Activated naive CD4-positive, alpha-beta T cell treated with anti-CD3 and anti-CD28 coated beads, Interleukin-2, amount 50 U/mL, for 72 hours (primary cell): ENCODE results near the gene APRT. TPM values are rescaled to one million over a fixed set of nuclear protein-coding genes. Genes with fewer than 3 reads are reported as not detected.
A peak's percentile ranks its signal among the peaks of the same experiment; 100 is the strongest.
"Not testable (repeated sequence)": the region's sequence is repeated elsewhere in the genome, so short reads cannot be mapped to it uniquely, and the experiment has no call there.

Experiments used
- ATAC-seq, 2 donors: fragments of 150-1000 bp; cut with Tn5 transposase; 2 replicates each; pipeline ENCODE4 v1.10.0; 2021; ENCODE audit warnings: mild to moderate bottlenecking in 2 of 2, moderate library complexity in 2 of 2
- DNase-seq, 2 donors: peaks; one replicate each; pipeline ENCODE4 v3.0.0; 2021 to 2022; ENCODE audit warnings: low spot score in 2 of 2
- H3K27ac Mint-ChIP-seq, 2 donors: one replicate each; pipeline ENCODE4 v1.8.0; 2022; ENCODE audit warnings: mild to moderate bottlenecking in 2 of 2, mixed read lengths in 2 of 2
- H3K36me3 Mint-ChIP-seq, 2 donors: one replicate each; pipeline ENCODE4 v1.8.0; 2022; ENCODE audit warnings: mixed read lengths in 2 of 2
- H3K9me3 Mint-ChIP-seq, 2 donors: one replicate each; pipeline ENCODE4 v1.8.0; 2022; ENCODE audit warnings: mixed read lengths in 2 of 2
- total RNA-seq, 2 donors: library from RNA; stranded (reverse); gene quantifications; one replicate each; pipeline ENCODE4 v1.2.3, GENCODE V29; 2022

Gene APRT
- total RNA-seq, 2 donors from 2014 or later, result 145 to 168 TPM

DNA sequence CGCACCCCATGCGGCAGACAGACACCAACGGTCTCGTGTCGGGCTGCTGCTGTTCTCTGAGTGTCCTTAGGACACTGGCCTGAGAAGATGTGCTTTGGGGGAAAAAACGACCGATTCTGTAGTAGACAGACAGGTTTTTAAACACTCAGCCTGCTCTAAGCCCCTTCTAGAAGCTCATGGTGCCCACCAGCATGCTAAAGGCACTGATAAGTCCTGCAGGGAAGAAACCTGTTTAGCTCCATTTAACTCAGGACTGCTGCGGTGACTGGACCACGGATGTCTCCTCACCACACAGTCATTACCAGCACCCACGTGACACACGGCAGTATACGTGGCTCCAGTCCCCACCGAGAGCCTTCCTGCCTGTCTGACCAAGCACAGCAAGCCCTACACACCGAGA is 19.1 kb upstream of the APRT start:
- Mint-ChIP-seq H3K36me3 (no peaks in the 10 kb centered on the region), H3K9me3 (no peaks in the 10 kb centered on the region), H3K27ac (no peak overlapping the region)
- ATAC-seq (no peak), DNase-seq (no peak)

DNA sequence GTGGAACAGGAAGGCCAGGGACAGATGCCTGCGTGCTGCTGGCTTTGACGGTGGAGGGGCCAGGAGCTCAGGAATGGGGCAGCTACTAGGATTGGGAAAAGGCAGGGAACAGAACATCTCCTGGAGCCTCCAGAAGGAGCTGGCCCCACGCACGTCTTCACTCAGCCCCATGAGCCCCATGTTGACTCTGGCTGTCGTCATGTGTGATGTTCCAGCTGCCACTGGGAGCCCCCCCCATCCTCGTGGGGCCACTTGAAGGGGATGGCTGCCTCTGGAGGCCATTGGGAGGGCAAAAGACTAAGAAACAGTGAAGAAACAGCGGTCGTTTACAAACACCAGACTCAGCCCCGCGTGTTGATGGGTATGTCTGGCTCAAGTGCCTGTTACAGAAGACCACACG is 18.5 kb upstream of the APRT start:
- Mint-ChIP-seq H3K9me3 (no peaks in the 10 kb centered on the region), H3K27ac (no peak overlapping the region), H3K36me3 (no peaks in the 10 kb centered on the region)
- DNase-seq, result no peak
- no peak for ATAC-seq

DNA sequence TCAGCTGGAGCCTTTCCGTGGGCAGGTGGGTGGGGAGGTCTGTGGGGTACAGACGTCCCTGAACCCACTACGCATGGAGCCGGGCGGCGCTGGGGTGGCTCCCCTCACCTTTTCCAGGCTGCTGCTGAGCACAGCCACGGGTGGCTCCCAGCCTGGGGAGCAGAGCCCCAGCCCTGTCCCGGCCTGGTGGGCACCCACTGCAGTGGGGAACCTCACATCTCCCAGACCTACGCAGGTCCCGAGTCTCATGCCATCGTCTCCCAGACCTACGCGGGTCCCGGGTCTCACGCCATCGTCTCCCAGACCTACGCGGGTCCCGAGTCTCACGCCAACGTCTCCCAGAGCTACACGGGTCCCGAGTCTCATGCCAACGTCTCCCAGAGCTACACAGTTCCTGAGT is 17.0 kb upstream of the APRT start:
- H3K9me3 Mint-ChIP-seq, result no peaks in the 10 kb centered on the region
- no peaks in the 10 kb centered on the region for H3K36me3 Mint-ChIP-seq
- no peak for DNase-seq
- no peak overlapping the region for H3K27ac Mint-ChIP-seq
- ATAC-seq, result no peak

DNA sequence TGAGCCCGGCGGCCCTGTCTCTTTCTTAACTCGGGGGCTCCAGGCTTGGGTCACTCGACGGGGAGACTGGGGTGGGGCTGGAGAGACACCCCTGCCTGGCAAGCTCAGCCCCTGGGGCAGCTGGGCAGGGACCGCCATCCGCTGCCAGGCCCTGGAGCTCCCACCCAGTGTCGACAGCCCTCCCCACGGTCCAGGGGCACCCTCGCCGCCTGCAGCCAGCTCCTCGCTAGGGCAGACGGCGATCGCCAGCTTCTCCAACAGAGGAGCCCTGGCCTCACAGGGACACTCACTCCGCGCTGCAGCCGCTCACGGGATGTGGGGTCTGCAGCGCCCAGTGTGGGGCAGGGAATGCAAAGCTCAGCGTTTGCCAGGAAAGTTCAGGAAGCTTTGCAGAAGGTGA is 16.0 kb upstream of the APRT start:
- no peak for DNase-seq
- Mint-ChIP-seq H3K36me3 (no peaks in the 10 kb centered on the region), H3K27ac (no peak overlapping the region), H3K9me3 (no peaks in the 10 kb centered on the region)
- no peak for ATAC-seq

DNA sequence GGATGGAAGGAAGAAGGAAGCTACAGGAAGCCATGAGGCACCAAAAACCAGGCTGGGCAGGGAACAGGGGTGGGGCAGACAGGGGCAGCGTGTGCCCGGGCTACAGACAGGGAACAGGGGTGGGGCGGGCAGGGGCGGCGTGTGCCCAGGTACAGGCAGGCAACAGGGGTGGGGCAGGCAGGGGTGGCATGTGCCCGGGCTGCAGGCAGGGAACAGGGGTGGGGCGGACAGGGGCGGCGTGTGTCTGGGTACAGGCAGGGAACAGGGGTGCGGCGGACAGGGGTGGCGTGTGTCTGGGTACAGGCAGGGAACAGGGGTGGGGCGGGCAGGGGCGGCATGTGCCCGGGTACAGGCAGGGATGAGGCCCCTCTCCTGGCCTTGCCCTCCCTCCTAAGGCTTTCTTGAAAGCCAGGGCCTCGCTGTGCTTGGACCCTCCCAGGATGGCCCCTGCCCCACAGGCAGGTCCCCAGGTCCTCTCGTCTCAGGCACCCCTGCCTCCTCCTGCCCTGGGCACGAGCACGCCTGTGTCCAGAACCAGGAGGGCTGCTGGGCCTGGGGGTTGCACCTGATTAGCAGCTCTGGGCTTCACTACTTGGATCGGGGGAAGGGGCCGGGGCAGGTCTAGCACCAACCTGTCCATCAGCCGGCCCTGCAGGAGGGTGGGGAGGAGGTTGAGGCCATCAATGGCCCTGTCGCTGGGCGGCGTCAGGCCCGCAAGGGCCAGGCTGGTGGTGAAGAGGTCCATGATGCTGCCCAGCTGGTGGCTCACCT is 14.5 kb upstream of the APRT start:
- Mint-ChIP-seq H3K36me3 (no peaks in the 10 kb centered on the region), H3K9me3 (no peaks in the 10 kb centered on the region), H3K27ac (no peak overlapping the region)
- ATAC-seq (no peak), DNase-seq (no peak)

DNA sequence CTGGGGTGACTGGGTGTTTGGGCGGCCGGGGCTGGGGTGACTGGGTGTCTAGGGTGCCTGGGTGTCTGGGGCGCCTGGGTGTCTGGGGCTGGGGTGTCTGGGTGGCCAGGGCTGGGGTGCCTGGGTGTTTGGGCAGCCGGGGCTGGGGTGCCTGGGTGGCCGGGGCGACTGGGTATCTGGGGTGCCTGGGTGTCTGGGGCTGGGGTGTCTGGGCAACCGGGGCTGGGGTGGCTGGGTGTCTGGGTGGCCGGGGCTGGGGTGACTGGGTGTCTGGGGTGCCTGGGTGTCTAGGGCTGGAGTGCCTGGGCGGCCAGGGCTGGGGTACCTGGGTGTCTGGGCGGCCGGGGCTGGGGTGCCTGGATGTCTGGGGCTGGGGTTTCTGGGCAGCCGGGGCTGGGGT is 13.4 kb upstream of the APRT start:
- Mint-ChIP-seq H3K27ac (no peak overlapping the region), H3K36me3 (no peaks in the 10 kb centered on the region), H3K9me3 (no peaks in the 10 kb centered on the region)
- DNase-seq, result no peak
- no peak for ATAC-seq

DNA sequence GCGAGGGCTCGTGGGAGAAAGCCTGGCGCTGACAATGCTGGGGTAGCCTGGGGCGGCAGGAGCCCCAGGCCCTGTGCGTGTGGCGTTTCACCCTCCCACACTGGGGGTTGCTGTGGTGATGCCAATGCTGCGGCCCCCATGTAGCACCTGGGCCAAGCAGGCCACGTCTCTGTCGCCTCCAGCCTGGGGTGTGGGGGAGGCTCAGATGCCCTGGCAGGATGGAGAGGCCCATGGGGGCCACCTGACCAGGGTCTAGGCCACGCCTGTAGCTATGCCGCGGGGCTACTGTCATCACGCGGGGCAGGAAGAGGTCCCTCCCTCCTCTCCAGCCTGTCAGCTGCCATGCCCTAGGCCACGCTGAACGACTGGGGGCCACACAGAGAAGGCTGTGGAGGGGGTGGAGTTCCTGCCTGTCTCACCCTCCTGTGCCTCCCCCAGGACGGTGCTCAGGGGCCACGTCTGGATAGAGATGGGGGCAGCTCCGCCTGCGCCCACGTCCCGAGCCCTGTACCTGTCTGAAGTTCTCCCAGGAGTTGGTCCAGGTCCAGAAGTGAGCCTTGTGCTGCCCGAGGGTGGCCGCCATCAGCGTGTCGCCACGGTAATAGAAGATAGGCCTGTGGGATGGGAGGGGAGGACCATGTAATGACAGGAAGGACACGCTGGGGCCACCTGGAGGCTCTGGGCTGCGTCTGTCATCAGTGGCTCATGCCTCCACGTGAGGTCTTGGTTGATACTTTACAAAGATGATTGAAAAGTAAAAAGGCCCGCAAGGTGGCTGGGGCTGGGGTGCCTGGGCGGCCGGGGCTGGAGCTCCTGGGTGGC is 12.7 kb upstream of the APRT start:
- Mint-ChIP-seq H3K9me3 (no peaks in the 10 kb centered on the region), H3K36me3 (no peaks in the 10 kb centered on the region), H3K27ac (no peak overlapping the region)
- ATAC-seq (no peak), DNase-seq (no peak)

DNA sequence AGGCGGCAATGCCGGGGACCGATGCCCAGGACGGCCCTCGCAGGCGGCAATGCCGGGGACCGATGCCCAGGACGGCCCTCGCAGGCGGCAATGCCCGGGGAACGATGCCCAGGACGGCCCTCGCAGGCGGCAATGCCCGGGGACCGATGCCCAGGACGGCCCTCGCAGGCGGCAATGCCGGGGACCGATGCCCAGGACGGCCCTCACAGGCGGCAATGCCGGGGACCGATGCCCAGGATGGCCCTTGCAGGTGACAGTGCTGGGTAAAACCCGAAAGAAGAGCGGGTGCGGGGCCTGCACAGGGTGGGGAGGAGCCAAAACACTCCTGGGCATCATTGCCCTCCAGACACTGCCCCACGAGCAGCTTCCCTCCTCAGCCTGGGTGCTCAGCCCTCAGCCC is 11.9 kb upstream of the APRT start:
- H3K9me3 Mint-ChIP-seq, H3K27ac Mint-ChIP-seq, H3K36me3 Mint-ChIP-seq: not testable (repeated sequence)

DNA sequence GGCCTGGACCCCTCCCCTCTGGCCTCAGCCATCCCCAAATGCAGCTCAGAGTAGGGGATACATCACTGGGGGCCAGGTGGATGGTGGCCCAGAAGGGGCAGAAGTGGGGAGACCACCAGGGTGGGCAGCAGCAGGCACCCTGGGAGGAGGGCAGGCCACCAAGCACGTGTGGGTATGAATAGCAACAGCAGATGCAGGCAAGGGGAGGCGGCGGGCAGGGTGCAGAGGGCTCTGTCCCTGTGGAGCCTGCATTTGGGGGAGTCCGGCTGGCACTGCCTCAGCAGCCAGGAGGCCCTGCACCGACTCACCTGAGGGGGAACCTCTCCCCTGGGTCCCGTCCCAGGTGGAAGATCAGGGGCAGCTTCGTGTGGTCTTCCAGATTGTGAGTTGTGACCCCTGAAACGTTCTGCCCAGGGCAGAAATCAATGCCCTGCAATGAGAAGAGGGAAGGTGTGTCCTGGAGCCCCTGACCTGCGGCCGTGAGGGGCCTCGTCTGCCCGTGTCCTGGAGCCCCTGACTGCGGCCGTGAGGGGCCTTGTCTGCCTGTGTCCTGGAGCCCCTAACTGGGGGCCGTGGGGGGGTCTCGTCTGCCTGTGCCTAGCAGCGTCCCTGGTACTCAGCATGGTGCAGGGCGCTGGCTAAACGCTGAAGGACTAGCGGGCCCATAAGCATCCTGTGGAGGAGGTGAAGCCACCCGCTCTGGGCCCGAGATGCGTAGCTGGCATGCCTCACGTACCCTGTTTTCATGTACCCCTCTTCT is 10.7 kb upstream of the APRT start:
- ATAC-seq (no peak), DNase-seq (no peak)
- no peaks in the 10 kb centered on the region for H3K9me3 Mint-ChIP-seq
- H3K36me3 Mint-ChIP-seq, result no peaks in the 10 kb centered on the region
- H3K27ac Mint-ChIP-seq, result peak overlapping the region in 1 of 2 donors; percentile 75

More for the DNA sequence above, 11.9 kb upstream of the APRT start:
- not testable (repeated sequence) for DNase-seq, ATAC-seq

DNA sequence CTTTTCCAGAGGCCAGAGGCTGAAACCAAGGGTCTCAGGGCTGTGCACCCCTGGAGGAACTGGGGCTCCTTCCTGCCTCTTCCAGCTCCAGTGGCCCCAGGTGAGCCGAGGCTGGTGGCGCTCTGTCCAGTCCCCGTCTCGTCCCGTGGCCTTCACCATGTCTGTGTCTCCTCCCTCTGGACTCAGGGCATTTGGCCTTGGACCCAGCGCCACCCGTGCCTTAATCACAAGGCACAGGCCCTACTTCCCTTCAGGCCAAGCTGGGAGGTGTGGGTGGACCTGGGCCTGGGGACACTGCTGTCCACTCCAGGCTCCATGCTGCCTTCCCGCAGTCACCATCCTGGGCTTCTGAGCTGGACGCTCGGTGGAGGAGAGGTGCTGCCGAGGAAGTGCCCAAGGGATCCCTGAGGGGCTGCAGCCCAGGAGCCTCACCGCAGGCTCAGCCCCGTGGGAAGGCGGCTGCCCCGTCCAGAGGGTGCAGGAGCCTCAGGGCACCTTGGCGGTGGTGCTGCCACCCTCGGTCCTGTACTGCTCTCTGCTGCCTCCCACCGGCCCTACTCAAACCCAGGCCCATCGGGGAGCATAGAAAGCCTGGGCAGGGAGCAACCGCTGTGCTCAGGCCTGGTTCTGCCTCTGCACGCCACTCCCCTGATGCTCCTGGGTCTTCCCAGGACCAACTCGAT is 9.6 kb upstream of the APRT start:
- no peak overlapping the region for H3K27ac Mint-ChIP-seq
- no peaks in the 10 kb centered on the region for H3K9me3 Mint-ChIP-seq
- ATAC-seq (no peak), DNase-seq (no peak)
- no peaks in the 10 kb centered on the region for H3K36me3 Mint-ChIP-seq

DNA sequence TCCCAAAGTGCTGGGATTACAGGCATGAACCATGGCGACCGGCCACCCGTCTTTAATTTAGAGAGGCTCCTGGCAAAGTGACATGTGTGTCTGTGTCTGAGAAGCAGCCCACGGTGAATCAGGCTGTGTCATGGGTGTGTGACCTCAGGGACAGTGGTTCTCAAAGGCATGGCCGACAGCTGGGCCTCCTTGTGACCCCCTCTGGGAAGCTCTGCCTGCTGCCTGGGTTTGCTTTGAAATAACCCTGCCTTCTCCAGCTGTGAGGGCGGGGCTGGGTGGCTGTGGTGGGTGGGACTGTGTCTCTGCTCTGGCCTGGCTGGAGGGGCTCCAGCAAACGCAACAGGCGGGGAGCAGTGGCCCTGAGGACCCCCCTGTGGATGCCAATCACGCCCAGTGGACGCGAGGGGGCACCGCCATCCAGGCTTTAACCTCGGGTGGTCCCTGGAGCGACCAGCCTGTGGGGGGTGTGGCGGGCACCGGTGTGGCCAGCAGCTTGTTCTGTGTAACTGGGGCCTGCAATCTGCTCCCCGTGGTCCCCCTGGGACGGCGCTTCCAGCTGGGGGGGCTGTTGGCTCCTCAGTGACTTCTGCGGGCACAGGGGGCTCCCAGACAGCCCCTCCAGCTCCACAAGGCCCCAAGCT is 8.8 kb upstream of the APRT start:
- Mint-ChIP-seq H3K27ac (no peak overlapping the region), H3K36me3 (no peaks in the 10 kb centered on the region), H3K9me3 (no peaks in the 10 kb centered on the region)
- no peak for ATAC-seq
- DNase-seq, result no peak

DNA sequence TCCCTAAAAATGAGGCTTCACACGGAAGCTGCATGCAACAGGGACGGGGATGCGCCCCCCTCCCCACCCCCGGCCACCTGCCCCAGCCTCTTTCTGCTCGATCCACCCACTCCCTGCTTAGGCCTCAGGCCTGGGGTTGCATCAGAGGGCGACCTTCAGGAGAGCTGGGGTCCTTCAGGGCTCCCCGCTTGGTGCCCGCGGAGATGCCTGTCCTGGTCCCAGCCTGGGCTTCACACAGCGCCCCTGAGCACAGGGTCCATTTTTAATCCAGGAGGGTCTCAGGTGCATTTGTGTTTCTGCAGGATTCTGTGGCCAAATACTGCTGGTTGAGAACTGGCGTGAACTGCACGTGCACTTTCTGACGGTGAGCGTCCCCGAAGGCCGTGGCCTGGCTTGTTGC is 7.4 kb upstream of the APRT start:
- DNase-seq (no peak), ATAC-seq (no peak)
- no peaks in the 10 kb centered on the region for H3K36me3 Mint-ChIP-seq
- no peaks in the 10 kb centered on the region for H3K9me3 Mint-ChIP-seq
- H3K27ac Mint-ChIP-seq, result no peak overlapping the region

DNA sequence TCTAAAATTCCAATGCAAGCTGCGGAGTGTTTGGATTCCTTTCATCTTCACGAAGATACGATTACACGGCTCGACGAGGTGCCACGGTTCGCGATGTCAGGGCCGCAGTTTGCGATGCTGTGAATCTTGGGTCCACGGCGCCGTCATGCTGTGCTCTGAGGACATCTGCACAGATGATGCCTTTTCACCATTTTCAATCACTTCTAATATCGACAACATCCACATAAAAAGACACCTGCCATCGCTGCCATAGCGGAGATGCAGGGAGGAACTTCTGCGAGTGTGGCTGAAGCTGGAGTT is 6.8 kb upstream of the APRT start:
- Mint-ChIP-seq H3K36me3 (no peaks in the 10 kb centered on the region), H3K27ac (no peak overlapping the region), H3K9me3 (no peaks in the 10 kb centered on the region)
- no peak for ATAC-seq
- no peak for DNase-seq

DNA sequence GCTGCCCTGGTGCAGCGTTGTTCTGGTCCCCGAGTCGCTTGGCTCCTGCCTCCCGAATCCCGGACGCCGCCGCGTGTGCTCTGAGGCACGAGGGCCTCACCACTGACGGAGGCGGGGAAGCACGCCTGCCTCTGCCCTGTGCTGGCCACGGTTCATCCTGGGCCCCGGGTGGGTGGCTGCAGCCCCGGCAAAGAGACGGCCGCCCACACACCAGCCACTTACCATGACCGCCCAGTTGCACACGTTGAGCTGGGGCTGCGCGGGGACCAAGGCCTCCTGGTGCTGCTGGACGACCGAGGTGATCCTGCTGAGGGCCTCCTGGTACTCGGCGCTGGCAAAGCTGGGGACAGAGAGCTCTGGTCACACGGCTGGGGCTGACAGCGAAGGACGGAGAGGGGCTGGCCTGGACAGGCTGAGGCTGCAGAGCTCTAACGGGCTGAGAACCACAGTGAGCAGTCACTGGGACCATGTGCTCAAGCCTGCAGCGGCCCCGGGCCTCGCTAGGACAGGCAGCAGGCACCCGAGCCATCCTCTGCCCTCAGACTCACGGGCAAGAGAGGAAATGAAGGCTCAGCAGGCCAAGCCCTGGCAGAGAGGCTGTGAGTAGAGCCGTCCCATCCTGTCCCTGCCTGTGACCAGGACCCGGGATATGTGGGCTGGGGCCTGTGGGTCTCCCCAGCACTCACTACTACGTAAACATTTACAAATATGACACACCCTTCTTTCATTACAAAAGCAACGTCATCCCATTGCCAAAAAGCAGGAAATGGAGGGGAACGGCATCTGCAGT is 6.3 kb upstream of the APRT start:
- Mint-ChIP-seq H3K36me3 (no peaks in the 10 kb centered on the region), H3K27ac (no peak overlapping the region)

DNA sequence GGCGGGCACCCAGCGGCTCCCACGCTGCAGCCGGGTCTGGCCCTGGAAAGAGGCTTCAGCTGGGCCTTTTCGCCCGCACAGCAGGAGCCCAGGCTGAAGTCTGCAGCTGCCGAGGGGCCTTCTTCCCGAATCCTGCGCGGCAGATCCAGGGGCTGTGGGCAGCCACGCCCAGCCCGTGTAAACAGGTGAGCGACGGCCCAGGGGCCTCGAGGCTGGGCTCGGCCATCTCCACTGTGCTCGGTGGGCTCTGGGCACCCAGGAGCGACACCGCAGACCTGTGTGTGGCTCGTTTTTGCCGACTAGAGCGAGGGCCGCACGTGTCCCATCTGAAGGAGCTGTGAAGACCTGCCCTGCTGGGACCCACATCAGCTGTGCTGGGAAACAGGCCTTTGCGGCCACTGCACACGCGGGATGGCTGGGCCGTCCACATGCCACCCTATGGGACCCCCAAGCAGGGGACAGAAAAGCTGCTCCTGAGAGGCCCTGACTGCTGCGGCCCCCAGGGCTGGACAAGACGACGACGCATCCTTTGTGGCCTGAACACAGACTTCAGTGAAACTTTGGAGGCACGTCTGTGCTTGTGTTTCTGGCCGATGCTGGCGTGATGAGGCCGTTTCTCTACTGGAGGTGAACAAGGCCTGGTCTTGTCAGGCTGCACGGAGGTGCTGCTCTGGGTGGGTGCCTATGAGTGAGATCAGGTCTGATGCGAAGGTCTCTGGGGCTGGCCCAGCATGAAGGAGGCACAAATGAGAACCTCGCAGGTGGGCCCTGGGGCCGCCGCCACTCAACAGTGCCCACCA is 5.2 kb upstream of the APRT start:
- ATAC-seq (no peak), DNase-seq (no peak)
- Mint-ChIP-seq H3K9me3 (no peaks in the 10 kb centered on the region), H3K36me3 (no peaks in the 10 kb centered on the region), H3K27ac (no peak overlapping the region)

More for the DNA sequence above, 6.3 kb upstream of the APRT start:
- no peaks in the 10 kb centered on the region for H3K9me3 Mint-ChIP-seq
- ATAC-seq (no peak), DNase-seq (no peak)
